Uterus (tissue), 4 donors: ENCODE data around the gene SMARCE1. TPM values are rescaled to one million over a fixed set of nuclear protein-coding genes. Genes with fewer than 3 reads are reported as not detected.

Experiments
- DNase-seq, 2 donors: peaks; one replicate each; pipeline ENCODE4 v3.0.0-alpha.2; 2019 to 2020
- H3K27ac ChIP-seq, 2 donors: fragments of 200-600 bp; sonication (generic); 1 replicate in 1 of 2; 2 replicates in 1 of 2; pipeline ENCODE4 v1.5.1; 2016 to 2018
- H3K27me3 ChIP-seq, 2 donors: fragments of 200-600 bp; sonication (generic); one replicate each; pipeline ENCODE4 v1.5.1; 2018 to 2019; ENCODE audit warnings: control low read depth in 1 of 2
- H3K36me3 ChIP-seq, 2 donors: fragments of 200-600 bp; sonication (generic); one replicate each; pipeline ENCODE4 v1.5.1; 2019; ENCODE audit warnings: control low read depth in 1 of 2
- H3K4me1 ChIP-seq, 2 donors: fragments of 200-600 bp; sonication (generic); one replicate each; pipeline ENCODE4 v1.5.1; 2018 to 2019; ENCODE audit warnings: control low read depth in 1 of 2
- H3K4me3 ChIP-seq, 2 donors: fragments of 200-600 bp; sonication (generic); 1 replicate in 1 of 2; 2 replicates in 1 of 2; pipeline ENCODE4 v1.5.1; 2018 to 2019; ENCODE audit warnings: mild to moderate bottlenecking in 1 of 2
- H3K9me3 ChIP-seq, 2 donors: fragments of 200-600 bp; sonication (generic); one replicate each; pipeline ENCODE4 v1.5.1; 2019; ENCODE audit warnings: control low read depth in 1 of 2
- CTCF ChIP-seq, 4 experiments: fragments of 200-600 bp in 2 of 4; fragments of 450-650 bp in 2 of 4; sonication (generic) in 2 of 4; IDR thresholded peaks; one replicate each; pipeline ENCODE4 v1.5.1; 2016 to 2019; ENCODE audit warnings: antibody characterized with exemption in 4 of 4, mild to moderate bottlenecking in 2 of 4, moderate library complexity in 1 of 4
- POLR2A ChIP-seq, 2 donors: fragments of 450-650 bp; IDR thresholded peaks; one replicate each; pipeline ENCODE4 v1.6.1; 2016; ENCODE audit warnings: antibody characterized with exemption in 2 of 2, mild to moderate bottlenecking in 1 of 2, moderate library complexity in 1 of 2
- intact Hi-C: fragments of 100-400 bp; cut with DNase I; formaldehyde crosslinking; loops from one replicate; pipeline ENCODE4 v1.15.1; 2023; ENCODE audit warnings: low total_unique reads
- total RNA-seq, 4 donors: library from RNA; depleted of rRNA in 3 of 4; stranded (reverse); fragments of >200 nt in 3 of 4; gene quantifications; one replicate each; pipeline versions ENCODE4 v1.1.0 to v1.2.4, GENCODE V29; 2014 to 2023
- donor health status: DM: yes; HTN: yes; CAD: no.

Gene SMARCE1
- total RNA-seq, 4 donors from 2014 or later = 109 to 401 (median 159) TPM

GRCh38 chr17:40607641-40608040, 40.0 kb downstream of the SMARCE1 start:
- no peaks in the 10 kb centered on the region for H3K9me3 ChIP-seq
- H3K4me3 ChIP-seq = no peak overlapping the region
- intact Hi-C loops = no loop called here
- TF ChIP-seq CTCF (IDR thresholded peaks at IDR 0.05) (no peak), POLR2A (IDR thresholded peaks at IDR 0.05) (no peak)
- H3K4me1 ChIP-seq = no peaks in the 10 kb centered on the region
- no peak overlapping the region for H3K27ac ChIP-seq
- H3K36me3 ChIP-seq = no peaks in the 10 kb centered on the region
- DNase-seq = no peak
- H3K27me3 ChIP-seq = no peaks in the 10 kb centered on the region

DNA sequence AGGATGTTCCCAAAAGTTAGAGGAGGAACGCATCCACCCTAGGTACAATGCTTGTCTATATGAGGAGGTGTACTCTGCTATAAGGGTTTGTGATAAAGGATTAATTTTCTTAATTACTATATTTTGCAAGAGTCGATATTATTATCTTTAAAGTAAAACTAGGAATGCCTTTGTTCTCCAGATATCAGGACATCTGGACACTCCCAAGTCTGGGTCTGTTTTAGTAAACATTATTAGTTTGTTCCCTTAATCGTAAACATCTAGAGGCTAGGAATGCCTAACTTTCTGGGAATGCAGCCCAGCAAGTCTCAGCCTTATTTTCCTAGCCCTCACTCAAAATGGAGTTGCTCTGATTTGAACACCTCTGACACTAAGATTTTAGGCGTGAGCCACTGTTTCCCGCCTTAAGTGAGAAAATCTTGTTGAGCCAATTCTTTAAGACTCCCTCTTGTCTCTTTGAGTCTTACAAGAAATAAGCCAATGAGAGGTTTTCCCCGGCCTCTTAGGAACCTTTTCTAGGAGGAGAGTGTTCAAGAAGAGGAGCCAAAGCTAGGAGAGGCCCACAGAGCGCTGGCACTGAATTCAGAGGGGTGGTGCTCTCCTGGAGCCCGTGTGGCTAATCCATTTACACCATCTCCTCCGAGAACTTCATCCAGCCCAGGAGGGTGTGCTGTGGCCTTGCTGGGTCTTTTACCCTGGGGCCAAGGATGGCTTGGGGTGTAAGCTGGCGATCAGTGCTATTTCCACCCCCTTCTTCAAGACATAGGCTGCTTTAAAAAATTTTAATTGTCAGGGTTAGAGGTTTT, 40.9 kb downstream of the SMARCE1 start:
- Histone ChIP-seq H3K4me3 (no peak overlapping the region), H3K4me1 (no peaks in the 10 kb centered on the region), H3K36me3 (no peaks in the 10 kb centered on the region), H3K27ac (no peak overlapping the region), H3K27me3 (no peaks in the 10 kb centered on the region), H3K9me3 (no peaks in the 10 kb centered on the region)
- intact Hi-C loops = no loop called here
- DNase-seq = no peak
- TF ChIP-seq POLR2A (IDR thresholded peaks at IDR 0.05) (no peak), CTCF (IDR thresholded peaks at IDR 0.05) (no peak)

- H3K36me3 ChIP-seq = no peaks in the 10 kb centered on the region
- H3K9me3 ChIP-seq = no peaks in the 10 kb centered on the region
- H3K27me3 ChIP-seq = no peaks in the 10 kb centered on the region
- no peak overlapping the region for H3K4me3 ChIP-seq
- TF ChIP-seq POLR2A (IDR thresholded peaks at IDR 0.05) (no peak), CTCF (IDR thresholded peaks at IDR 0.05) (no peak)
- DNase-seq = no peak
- no peak overlapping the region for H3K27ac ChIP-seq
- no peaks in the 10 kb centered on the region for H3K4me1 ChIP-seq
- intact Hi-C loops = no loop called here
Observed at GRCh38 chr17:40605306-40605705, 42.3 kb downstream of the SMARCE1 start.

- no peak for TF ChIP-seq CTCF (IDR thresholded peaks at IDR 0.05)
- TF ChIP-seq POLR2A (IDR thresholded peaks at IDR 0.05) = no peak
- Histone ChIP-seq H3K4me3 (no peak overlapping the region), H3K36me3 (no peaks in the 10 kb centered on the region), H3K27me3 (no peaks in the 10 kb centered on the region), H3K27ac (no peak overlapping the region), H3K9me3 (no peaks in the 10 kb centered on the region), H3K4me1 (no peaks in the 10 kb centered on the region)
- intact Hi-C loops = no loop called here
- DNase-seq = no peak
Observed at GRCh38 chr17:40604327-40605080, 43.1 kb downstream of the SMARCE1 start.
